Loucy (cell line): ENCODE measurements around the gene COL1A1.

Experiments
- H2AFZ ChIP-seq: fragments of 200-600 bp; sonication (generic); 2 replicates; pipeline ENCODE4 v1.6.0; 2016; ENCODE audit warnings: antibody characterized with exemption, mild to moderate bottlenecking, low read length, moderate library complexity
- H3F3A ChIP-seq: fragments of 200-600 bp; 2 replicates; pipeline ENCODE4 v1.6.0; 2016; ENCODE audit warnings: antibody characterized with exemption, low read depth, mild to moderate bottlenecking
- H3K27me3 ChIP-seq: fragments of 200-600 bp; sonication (generic); 2 replicates; pipeline ENCODE4 v1.6.1; 2014; ENCODE audit warnings: low read length, mild to moderate bottlenecking; ENCODE audit not compliant: insufficient read depth, poor library complexity, severe bottlenecking
- H3K36me3 ChIP-seq: fragments of 200-600 bp; sonication (generic); 2 replicates; pipeline ENCODE4 v1.6.1; 2016; ENCODE audit warnings: low read length; ENCODE audit not compliant: insufficient read depth
- H3K4me1 ChIP-seq: fragments of 200-600 bp; sonication (generic); 2 replicates; pipeline ENCODE4 v1.5.1; 2014; ENCODE audit warnings: low read length, mild to moderate bottlenecking; ENCODE audit not compliant: insufficient read depth, poor library complexity, severe bottlenecking
- H3K4me2 ChIP-seq: fragments of 200-600 bp; sonication (generic); 2 replicates; pipeline ENCODE4 v1.6.0; 2014; ENCODE audit warnings: antibody characterized with exemption, low read length, low read depth, mild to moderate bottlenecking; ENCODE audit not compliant: poor library complexity, severe bottlenecking
- H3K4me3 ChIP-seq: fragments of 200-600 bp; sonication (generic); 2 replicates; pipeline ENCODE4 v1.5.1; 2014; ENCODE audit warnings: low read length, mild to moderate bottlenecking, mixed read lengths; ENCODE audit not compliant: poor library complexity, severe bottlenecking
- H3K79me2 ChIP-seq: fragments of 200-600 bp; sonication (generic); 2 replicates; pipeline ENCODE4 v1.6.1; 2014; ENCODE audit warnings: low read length; ENCODE audit not compliant: insufficient read depth
- H3K9ac ChIP-seq: fragments of 200-600 bp; sonication (generic); 2 replicates; pipeline ENCODE4 v1.6.0; 2014; ENCODE audit warnings: mild to moderate bottlenecking, low read depth, low read length, moderate library complexity; ENCODE audit not compliant: poor library complexity, severe bottlenecking
- H3K9me2 ChIP-seq: fragments of 200-600 bp; sonication (generic); replicated peaks from 2 replicates; pipeline ENCODE4 v1.6.1; 2016; ENCODE audit warnings: low read depth, low read length, mixed read lengths
- H3K9me3 ChIP-seq: fragments of 200-600 bp; sonication (generic); 2 replicates; pipeline ENCODE4 v1.6.1; 2014; ENCODE audit warnings: mild to moderate bottlenecking, antibody characterized with exemption, low read length, low read depth; ENCODE audit not compliant: insufficient read depth
- H4K20me1 ChIP-seq: fragments of 200-600 bp; sonication (generic); 2 replicates; pipeline ENCODE4 v1.6.0; 2014; ENCODE audit warnings: antibody characterized with exemption, low read length, mild to moderate bottlenecking; ENCODE audit not compliant: insufficient read depth, poor library complexity, severe bottlenecking
- CTCF ChIP-seq: fragments of 200-600 bp; sonication (generic); conservative IDR thresholded peaks from 2 replicates; pipeline ENCODE4 v1.5.1; 2014; ENCODE audit warnings: mild to moderate bottlenecking, antibody characterized with exemption, low read length
- EZH2phosphoT487 ChIP-seq: fragments of 200-600 bp; IDR thresholded peaks from 2 replicates; pipeline ENCODE4 v1.6.1; 2018; ENCODE audit warnings: antibody characterized with exemption, mild to moderate bottlenecking, moderate library complexity, borderline replicate concordance

Gene COL1A1

GRCh38 chr17:50185631-50186471, 15.6 kb downstream of the COL1A1 start:
- Histone ChIP-seq H3K9ac (no peak overlapping the region), H3K79me2 (no peaks in the 10 kb centered on the region), H4K20me1 (no peaks in the 10 kb centered on the region), H3K4me1 (no peaks in the 10 kb centered on the region), H3K9me2 (no peaks in the 10 kb centered on the region), H3K4me3 (no peak overlapping the region), H3F3A (no peaks in the 10 kb centered on the region), H3K9me3 (no peaks in the 10 kb centered on the region), H3K36me3 (no peaks in the 10 kb centered on the region), H3K27me3 (no peaks in the 10 kb centered on the region), H3K4me2 (no peak overlapping the region), H2AFZ (no peak overlapping the region)
- TF ChIP-seq CTCF (no peak), EZH2phosphoT487 (no peak)

GRCh38 chr17:50184611-50185398, 16.6 kb downstream of the COL1A1 start:
- TF ChIP-seq CTCF (no peak), EZH2phosphoT487 (no peak)
- no peaks in the 10 kb centered on the region for H4K20me1 ChIP-seq
- H3K9me2 ChIP-seq = no peaks in the 10 kb centered on the region
- no peaks in the 10 kb centered on the region for H3K36me3 ChIP-seq
- no peak overlapping the region for H3K4me2 ChIP-seq
- H2AFZ ChIP-seq = no peak overlapping the region
- no peaks in the 10 kb centered on the region for H3K4me1 ChIP-seq
- no peaks in the 10 kb centered on the region for H3K27me3 ChIP-seq
- H3K9ac ChIP-seq = no peak overlapping the region
- no peak overlapping the region for H3K4me3 ChIP-seq
- H3K9me3 ChIP-seq = no peaks in the 10 kb centered on the region
- H3K79me2 ChIP-seq = no peaks in the 10 kb centered on the region
- no peaks in the 10 kb centered on the region for H3F3A ChIP-seq

GRCh38 chr17:50184064-50184463, 17.4 kb downstream of the COL1A1 start:
- Histone ChIP-seq H3K9ac (no peak overlapping the region), H3F3A (no peaks in the 10 kb centered on the region), H3K4me3 (no peak overlapping the region)

More at GRCh38 chr17:50184064-50184463, 17.4 kb downstream of the COL1A1 start:
- Histone ChIP-seq H3K79me2 (no peaks in the 10 kb centered on the region), H3K36me3 (no peaks in the 10 kb centered on the region), H4K20me1 (no peaks in the 10 kb centered on the region), H3K4me2 (peak overlapping the region; percentile 30), H3K27me3 (no peaks in the 10 kb centered on the region), H3K9me2 (no peaks in the 10 kb centered on the region), H3K4me1 (no peaks in the 10 kb centered on the region), H3K9me3 (no peaks in the 10 kb centered on the region), H2AFZ (peak overlapping the region; percentile 66; the same call in 1 of the 2 replicates)
- TF ChIP-seq EZH2phosphoT487 (no peak), CTCF (0 out of 2 replicates have a peak, but pooled peaks have one; percentile 9)
